ENCODE measurements around the gene GPAM.

- TF ChIP-seq CTCF (IDR thresholded peaks at IDR 0.05) (no peak), POLR2A (IDR thresholded peaks at IDR 0.05) (no peak)
Observed at GRCh38 chr10:112184052-112184371, 447 bp upstream of the GPAM start.
